GM12878 (cell line): ENCODE data around the gene PXMP4. TPM values are rescaled to one million over a fixed set of nuclear protein-coding genes. Genes with fewer than 3 reads are reported as not detected.

Experiments
- ASH2L ChIP-seq: fragments of 300-600, 200-600 bp; sonication (generic); IDR thresholded peaks from 2 replicates; pipeline ENCODE4 v1.6.1; 2017; ENCODE audit warnings: low read depth, mild to moderate bottlenecking, borderline replicate concordance
- ATF7 ChIP-seq: fragments of 450-650 bp; IDR thresholded peaks from 2 replicates; pipeline ENCODE4 v1.6.1; 2016; ENCODE audit warnings: low read depth, mild to moderate bottlenecking
- BACH1 ChIP-seq: fragments of 450-650 bp; IDR thresholded peaks from 2 replicates; pipeline ENCODE4 v1.6.1; 2017; ENCODE audit warnings: mild to moderate bottlenecking, borderline replicate concordance
- BHLHE40 ChIP-seq, 2 experiments: fragments of 450-650 bp in 1 of 2; IDR thresholded peaks; 2 replicates each; pipeline ENCODE4 v1.6.1; 2011 to 2017; ENCODE audit warnings: low read depth in 2 of 2, borderline replicate concordance in 1 of 2, improper control_type of control experiment in 1 of 2, low read length in 1 of 2, mild to moderate bottlenecking in 1 of 2
- ETV6 ChIP-seq, 2 experiments: fragments of 450-650 bp in 1 of 2; IDR thresholded peaks in 1 of 2; conservative IDR thresholded peaks in 1 of 2; 2 replicates each; pipeline ENCODE4 v1.6.1; 2014; ENCODE audit warnings: antibody characterized with exemption in 1 of 2, borderline replicate concordance in 1 of 2, low read depth in 1 of 2, mild to moderate bottlenecking in 1 of 2, moderate library complexity in 1 of 2
- HCFC1 ChIP-seq: fragments of 150-350 bp; IDR thresholded peaks from 2 replicates; pipeline ENCODE4 v1.6.1; 2014; ENCODE audit warnings: low read length
- HDAC2 ChIP-seq: fragments of 200-600 bp; sonication (generic); IDR thresholded peaks from 2 replicates; pipeline ENCODE4 v1.6.1; 2017
- IKZF1 ChIP-seq: fragments of 450-650 bp; conservative IDR thresholded peaks from 2 replicates; pipeline ENCODE4 v1.6.1; 2017; ENCODE audit warnings: antibody characterized with exemption, mild to moderate bottlenecking
- LARP7 ChIP-seq: fragments of 450-650 bp; IDR thresholded peaks from 2 replicates; pipeline ENCODE4 v1.6.1; 2017; ENCODE audit warnings: mild to moderate bottlenecking
- MEF2A ChIP-seq: IDR thresholded peaks from 2 replicates; pipeline ENCODE4 v1.6.1; 2011; ENCODE audit warnings: low read depth, mild to moderate bottlenecking, low read length, moderate library complexity; ENCODE audit not compliant: insufficient read depth
- MEF2B ChIP-seq: fragments of 450-650 bp; IDR thresholded peaks from 2 replicates; pipeline ENCODE4 v1.6.1; 2018; ENCODE audit warnings: mild to moderate bottlenecking, moderate library complexity; ENCODE audit not compliant: partially characterized antibody, poor library complexity, severe bottlenecking
- POLR2AphosphoS5 ChIP-seq: IDR thresholded peaks from 2 replicates; pipeline ENCODE4 v1.6.1; 2011; ENCODE audit warnings: mild to moderate bottlenecking, low read length, inconsistent platforms
- SIN3A ChIP-seq: IDR thresholded peaks from 2 replicates; pipeline ENCODE4 v1.6.1; 2012; ENCODE audit warnings: low read depth, low read length, improper control_type of control experiment
- SPI1 ChIP-seq: IDR thresholded peaks from 2 replicates; pipeline ENCODE4 v1.6.1; 2011; ENCODE audit warnings: low read depth, mild to moderate bottlenecking, low read length, moderate library complexity, borderline replicate concordance; ENCODE audit not compliant: insufficient read depth
- SREBF1 ChIP-seq: IDR thresholded peaks from 2 replicates; pipeline ENCODE4 v1.6.1; 2012; ENCODE audit warnings: mild to moderate bottlenecking, low read length
- TCF3 ChIP-seq: IDR thresholded peaks from 2 replicates; pipeline ENCODE4 v1.6.1; 2012; ENCODE audit warnings: low read depth, mild to moderate bottlenecking, low read length, borderline replicate concordance; ENCODE audit not compliant: insufficient read depth
- TCF7 ChIP-seq: IDR thresholded peaks from 2 replicates; pipeline ENCODE4 v1.6.1; 2014; ENCODE audit warnings: antibody characterized with exemption, borderline replicate concordance
- ZBTB4 ChIP-seq: fragments of 450-650 bp; formaldehyde crosslinking; IDR thresholded peaks from 2 replicates; pipeline ENCODE4 v1.4.0; 2022; ENCODE audit warnings: mild to moderate bottlenecking, moderate library complexity
- ZNF24 ChIP-seq: fragments of 450-650 bp; IDR thresholded peaks from 2 replicates; pipeline ENCODE4 v1.6.1; 2017; ENCODE audit warnings: antibody characterized with exemption, mild to moderate bottlenecking
- ZNF622 ChIP-seq: fragments of 450-650 bp; IDR thresholded peaks from 2 replicates; pipeline ENCODE4 v1.6.1; 2017; ENCODE audit warnings: mild to moderate bottlenecking, inconsistent platforms
- ZNF687 ChIP-seq: fragments of 450-650 bp; IDR thresholded peaks from 2 replicates; pipeline ENCODE4 v1.6.1; 2017; ENCODE audit warnings: mild to moderate bottlenecking, moderate library complexity
- ZZZ3 ChIP-seq: IDR thresholded peaks from 2 replicates; pipeline ENCODE4 v1.6.1; 2011; ENCODE audit warnings: low read depth; ENCODE audit not compliant: control insufficient read depth, insufficient read length
- polyA plus RNA-seq, 11 experiments: library from polyadenylated mRNA; depleted of rRNA in 4 of 11; unstranded in 6 of 11; stranded (reverse) in 5 of 11; fragments of >200 nt; fragmentation: Nextera tagmentation in 4 of 11; fragmentation: Illumina TruSeq in 1 of 11; extraction: Ambion mirVana in 4 of 11; extraction: Trizol in 1 of 11; gene quantifications; 1 replicate in 1 of 11; 2 replicates in 10 of 11; pipeline versions ENCODE4 v1.2.1 to v1.2.3, GENCODE V29; 2011 to 2016; ENCODE audit warnings: inconsistent platforms in 2 of 11, missing spikeins in 2 of 11, low read depth in 1 of 11
- total RNA-seq, 4 experiments: library from RNA; depleted of rRNA in 3 of 4; stranded (reverse); fragments of >200 nt in 3 of 4; fragmentation: Illumina TruSeq in 1 of 4; extraction: Trizol in 1 of 4; gene quantifications; 2 replicates each; pipeline versions ENCODE4 v1.2.1 to v1.2.3, GENCODE V29; 2013 to 2021
- TF ChIP-seq, protein P1 (sequence below): IDR thresholded peaks from 2 replicates; pipeline ENCODE4 v1.6.1; 2011; ENCODE audit warnings: borderline replicate concordance, low read depth, mild to moderate bottlenecking, moderate library complexity, mixed read lengths, low read length; ENCODE audit not compliant: insufficient read depth; ENCODE audit errors: extremely low read length

Gene PXMP4
- total and polyA plus RNA-seq, 10 of the 15 experiments (the other 5 are each of a cell fraction or from before 2014, with no cell fraction given) = 3.6 to 19.2 (median 8.6) TPM

GRCh38 chr20:33667245-33667675, 52.9 kb downstream of the PXMP4 start (continued):
- no peak for TF ChIP-seq MEF2A
- TF ChIP-seq ZNF622 = no peak
- no peak for TF ChIP-seq HDAC2
- TF ChIP-seq LARP7 = peak; percentile 22
- TF ChIP-seq TCF3 = no peak
- no peak for TF ChIP-seq ASH2L
- no peak for TF ChIP-seq ZZZ3
- TF ChIP-seq HCFC1 = no peak
- TF ChIP-seq ZNF24 = no peak
- no peak for TF ChIP-seq TCF7
- no peak for TF ChIP-seq SIN3A
- no peak for TF ChIP-seq SPI1
- TF ChIP-seq ATF7 = no peak
- TF ChIP-seq ZBTB4 = no peak
- TF ChIP-seq POLR2AphosphoS5 = no peak
- peak in 1 of 2 experiments; percentile 71; a peak in 1 of 4 replicates for TF ChIP-seq BHLHE40 (IDR thresholded peaks at IDR 0.05; ENCODE audit: borderline replicate concordance in 1 of 2, low read depth in 2 of 2, low read length in 1 of 2)
- TF ChIP-seq ZNF687 = peak; percentile 52; the same call in 1 of the 2 replicates
- no peak for TF ChIP-seq ETV6 (conservative IDR thresholded peaks at IDR 0.05 in 1 of 2, IDR thresholded peaks at IDR 0.05 in 1 of 2; ENCODE audit: borderline replicate concordance in 1 of 2, low read depth in 1 of 2)
- peak; percentile 53 for TF ChIP-seq IKZF1
- TF ChIP-seq BACH1 = peak; percentile 26; the same call in 1 of the 2 replicates
- TF ChIP-seq, protein P1, sequence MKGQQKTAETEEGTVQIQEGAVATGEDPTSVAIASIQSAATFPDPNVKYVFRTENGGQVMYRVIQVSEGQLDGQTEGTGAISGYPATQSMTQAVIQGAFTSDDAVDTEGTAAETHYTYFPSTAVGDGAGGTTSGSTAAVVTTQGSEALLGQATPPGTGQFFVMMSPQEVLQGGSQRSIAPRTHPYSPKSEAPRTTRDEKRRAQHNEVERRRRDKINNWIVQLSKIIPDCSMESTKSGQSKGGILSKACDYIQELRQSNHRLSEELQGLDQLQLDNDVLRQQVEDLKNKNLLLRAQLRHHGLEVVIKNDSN = no peak
- TF ChIP-seq MEF2B = no peak
- TF ChIP-seq SREBF1 = no peak
